ENCODE data around the gene DPPA2.

Gene DPPA2

DNA sequence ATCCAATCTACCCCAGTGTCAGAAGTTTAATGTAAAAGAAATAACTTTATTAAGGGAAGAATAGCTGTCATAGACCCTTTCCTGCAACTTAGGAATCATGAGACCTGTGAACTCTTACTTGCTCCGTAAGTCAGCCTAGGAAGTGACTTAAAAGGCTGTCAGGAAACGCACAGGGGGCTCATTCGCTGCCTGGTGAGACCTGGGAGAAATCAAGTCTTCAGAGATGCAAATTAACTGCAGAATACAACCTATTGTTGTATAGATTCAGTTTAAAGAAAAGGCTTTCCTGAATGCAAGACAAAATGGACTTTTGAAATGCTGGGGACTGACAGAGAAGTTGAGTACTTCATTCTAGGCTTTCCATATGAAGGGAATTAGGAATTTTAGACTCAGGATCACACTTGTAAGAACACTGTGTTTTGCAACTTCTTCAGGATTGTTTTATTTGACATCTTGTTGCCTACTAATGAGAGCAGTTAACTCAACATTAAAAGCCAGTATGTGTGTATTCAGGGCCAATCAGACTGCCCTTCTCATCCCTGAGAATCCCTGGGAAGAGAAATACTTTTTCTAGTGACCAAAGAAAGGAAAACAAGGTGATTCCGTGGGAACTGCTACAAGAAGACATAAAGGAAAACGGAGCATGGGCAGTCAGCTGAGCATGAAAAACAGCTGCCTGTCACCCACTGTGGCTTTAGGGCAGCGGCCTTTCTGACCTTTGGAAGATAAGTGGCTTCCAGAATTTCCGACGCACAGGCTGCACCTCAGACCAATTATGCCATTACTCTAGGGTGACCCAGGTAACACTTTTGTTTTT lies 39.5 kb upstream of the DPPA2 start:
- peaks cover 12% of the 10 kb centered on the region for H3K27me3 Mint-ChIP-seq (ENCODE audit: low read depth, poor library complexity)
- peak overlapping the region; percentile 92 for H3K27ac Mint-ChIP-seq
- H3K36me3 Mint-ChIP-seq (ENCODE audit: low read depth), result no peaks in the 10 kb centered on the region
- DNase-seq, result peak; percentile 57
- H3K4me1 Mint-ChIP-seq, result peaks cover 54% of the 10 kb centered on the region
- H3K9me3 Mint-ChIP-seq, result no peaks in the 10 kb centered on the region
- TF ChIP-seq, protein P1, sequence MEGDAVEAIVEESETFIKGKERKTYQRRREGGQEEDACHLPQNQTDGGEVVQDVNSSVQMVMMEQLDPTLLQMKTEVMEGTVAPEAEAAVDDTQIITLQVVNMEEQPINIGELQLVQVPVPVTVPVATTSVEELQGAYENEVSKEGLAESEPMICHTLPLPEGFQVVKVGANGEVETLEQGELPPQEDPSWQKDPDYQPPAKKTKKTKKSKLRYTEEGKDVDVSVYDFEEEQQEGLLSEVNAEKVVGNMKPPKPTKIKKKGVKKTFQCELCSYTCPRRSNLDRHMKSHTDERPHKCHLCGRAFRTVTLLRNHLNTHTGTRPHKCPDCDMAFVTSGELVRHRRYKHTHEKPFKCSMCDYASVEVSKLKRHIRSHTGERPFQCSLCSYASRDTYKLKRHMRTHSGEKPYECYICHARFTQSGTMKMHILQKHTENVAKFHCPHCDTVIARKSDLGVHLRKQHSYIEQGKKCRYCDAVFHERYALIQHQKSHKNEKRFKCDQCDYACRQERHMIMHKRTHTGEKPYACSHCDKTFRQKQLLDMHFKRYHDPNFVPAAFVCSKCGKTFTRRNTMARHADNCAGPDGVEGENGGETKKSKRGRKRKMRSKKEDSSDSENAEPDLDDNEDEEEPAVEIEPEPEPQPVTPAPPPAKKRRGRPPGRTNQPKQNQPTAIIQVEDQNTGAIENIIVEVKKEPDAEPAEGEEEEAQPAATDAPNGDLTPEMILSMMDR (IDR thresholded peaks at IDR 0.05), result no peak
- H3K4me3 Mint-ChIP-seq, result peak overlapping the region; percentile 78

- H3K27me3 Mint-ChIP-seq (ENCODE audit: low read depth, poor library complexity), result peaks cover 12% of the 10 kb centered on the region
- TF ChIP-seq, protein P1 (IDR thresholded peaks at IDR 0.05), result no peak
- H3K27ac Mint-ChIP-seq, result peak overlapping the region; percentile 50
Measured at GRCh38 chr3:109353057-109353456, 36.7 kb upstream of the DPPA2 start.

DNA sequence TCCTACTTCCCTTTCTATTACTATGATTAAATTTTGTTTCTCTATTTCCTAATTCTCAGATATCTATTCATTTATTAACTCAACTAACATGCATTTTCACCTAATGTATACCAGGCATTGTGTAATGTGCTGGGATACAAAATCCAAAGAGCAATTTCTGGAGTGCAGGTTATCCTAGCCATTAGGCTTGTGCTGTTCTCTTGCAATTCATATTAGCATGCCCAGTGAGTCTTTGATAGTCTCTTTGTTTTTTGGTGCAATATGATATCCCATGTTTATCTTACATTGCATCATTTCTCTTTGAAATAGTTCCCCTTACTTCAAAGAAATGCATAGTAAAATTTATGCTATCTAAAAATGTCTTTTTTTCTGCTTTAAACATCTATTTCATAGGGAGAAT lies 34.9 kb upstream of the DPPA2 start:
- H3K4me1 Mint-ChIP-seq, result peaks cover 38% of the 10 kb centered on the region
- H3K27ac Mint-ChIP-seq, result no peak overlapping the region
- TF ChIP-seq, protein P1 (IDR thresholded peaks at IDR 0.05), result no peak
- H3K36me3 Mint-ChIP-seq (ENCODE audit: low read depth), result no peaks in the 10 kb centered on the region
- DNase-seq, result no peak
- H3K4me3 Mint-ChIP-seq, result no peak overlapping the region
- no peaks in the 10 kb centered on the region for H3K9me3 Mint-ChIP-seq
- H3K27me3 Mint-ChIP-seq (ENCODE audit: low read depth, poor library complexity), result peaks cover 7% of the 10 kb centered on the region

More at GRCh38 chr3:109353057-109353456, 36.7 kb upstream of the DPPA2 start:
- H3K4me3 Mint-ChIP-seq, result no peak overlapping the region
- peaks cover 54% of the 10 kb centered on the region for H3K4me1 Mint-ChIP-seq
- no peaks in the 10 kb centered on the region for H3K36me3 Mint-ChIP-seq (ENCODE audit: low read depth)
- no peaks in the 10 kb centered on the region for H3K9me3 Mint-ChIP-seq
- no peak for DNase-seq

DNA sequence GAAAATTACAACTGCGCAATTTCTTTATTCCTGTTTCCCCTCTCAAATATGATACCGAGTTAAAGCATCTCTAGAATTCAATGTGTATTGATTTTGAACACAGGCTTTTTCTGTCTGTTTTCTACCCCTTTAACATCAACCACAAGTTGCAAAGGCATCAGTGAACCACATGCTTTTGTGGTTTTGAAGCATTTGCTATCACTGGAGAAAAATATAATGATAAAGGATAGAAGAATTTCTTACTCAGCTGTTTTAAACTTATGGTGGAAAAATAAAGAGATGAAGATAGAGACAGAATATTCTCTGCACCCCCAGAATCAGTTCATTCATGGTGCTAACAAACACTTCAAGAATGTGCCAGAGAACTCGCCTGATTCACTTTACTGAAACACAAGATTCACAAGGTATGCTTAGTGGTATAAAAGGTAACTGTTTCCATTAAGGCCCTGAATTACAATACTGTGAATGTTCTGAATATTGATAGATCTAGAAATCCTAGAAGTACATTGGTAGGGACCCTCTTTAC lies 30.5 kb upstream of the DPPA2 start:
- H3K4me1 Mint-ChIP-seq, result peaks cover 9% of the 10 kb centered on the region
- H3K9me3 Mint-ChIP-seq, result peaks cover 24% of the 10 kb centered on the region
- no peak overlapping the region for H3K27ac Mint-ChIP-seq
- H3K4me3 Mint-ChIP-seq, result no peak overlapping the region
- DNase-seq, result no peak
- TF ChIP-seq, protein P1 (IDR thresholded peaks at IDR 0.05), result no peak
- peaks cover under 1% of the 10 kb centered on the region for H3K27me3 Mint-ChIP-seq (ENCODE audit: low read depth, poor library complexity)
- peaks cover 17% of the 10 kb centered on the region for H3K36me3 Mint-ChIP-seq (ENCODE audit: low read depth)

GRCh38 chr3:109346099-109346498 lies 29.8 kb upstream of the DPPA2 start:
- no peaks in the 10 kb centered on the region for H3K27me3 Mint-ChIP-seq (ENCODE audit: low read depth, poor library complexity)

More at GRCh38 chr3:109346099-109346498, 29.8 kb upstream of the DPPA2 start:
- Mint-ChIP-seq H3K9me3 (peaks cover 26% of the 10 kb centered on the region), H3K4me3 (no peak overlapping the region), H3K36me3 (ENCODE audit: low read depth) (peaks cover 17% of the 10 kb centered on the region), H3K4me1 (peaks cover 9% of the 10 kb centered on the region), H3K27ac (no peak overlapping the region)
- no peak for DNase-seq
- TF ChIP-seq, protein P1 (IDR thresholded peaks at IDR 0.05), result no peak
